Hematopoietic multipotent progenitor cell treated with erythropoietin and hydrocortisone succinate and interleukin-3 and kit ligand, for 4 days (in vitro differentiated cells): ENCODE results near the gene UNC13C.

ENCODE experiments used
- DNase-seq: peaks from one replicate; pipeline ENCODE4 v3.0.0-alpha.2; 2015

Gene UNC13C

GRCh38 chr15:54120949-54121463 is 142.8 kb downstream of the UNC13C start:
- DNase-seq: no peak

- DNase-seq: no peak
Measured at GRCh38 chr15:54127574-54127973, 149.3 kb downstream of the UNC13C start.

- DNase-seq: no peak
Measured at GRCh38 chr15:54131410-54131809, 153.2 kb downstream of the UNC13C start.

- peak; percentile 20 for DNase-seq
Measured at GRCh38 chr15:54149115-54149531, 170.9 kb downstream of the UNC13C start.

- peak; percentile 96 for DNase-seq
Measured at GRCh38 chr15:54150255-54150654, 172.0 kb downstream of the UNC13C start.

- no peak for DNase-seq
Measured at GRCh38 chr15:54159012-54159411, 180.8 kb downstream of the UNC13C start.

- DNase-seq: no peak
Measured at GRCh38 chr15:54187325-54187724, 209.1 kb downstream of the UNC13C start.

- no peak for DNase-seq
Measured at GRCh38 chr15:54197995-54198394, 219.8 kb downstream of the UNC13C start.

- DNase-seq: no peak
Measured at GRCh38 chr15:54206586-54207321, 228.5 kb downstream of the UNC13C start.

- peak; percentile 35 for DNase-seq
Measured at GRCh38 chr15:54208786-54209185, 230.5 kb downstream of the UNC13C start.

- DNase-seq: no peak
Measured at GRCh38 chr15:54212635-54213034, 234.4 kb downstream of the UNC13C start.

GRCh38 chr15:54226455-54226854 is 248.2 kb downstream of the UNC13C start:
- DNase-seq: no peak

GRCh38 chr15:54227569-54227968 is 249.3 kb downstream of the UNC13C start:
- DNase-seq: no peak

- DNase-seq: no peak
Measured at GRCh38 chr15:54250326-54250725, 272.1 kb downstream of the UNC13C start.

- DNase-seq: no peak
Measured at GRCh38 chr15:54256190-54256589, 277.9 kb downstream of the UNC13C start.

GRCh38 chr15:54273928-54274327 is 295.7 kb downstream of the UNC13C start:
- peak; percentile 33 for DNase-seq

- DNase-seq: no peak
Measured at GRCh38 chr15:54277834-54278233, 299.6 kb downstream of the UNC13C start.

GRCh38 chr15:54280726-54281125 is 302.5 kb downstream of the UNC13C start:
- DNase-seq: no peak

GRCh38 chr15:54282228-54282836 is 304.1 kb downstream of the UNC13C start:
- peak; percentile 6 for DNase-seq

- no peak for DNase-seq
Measured at GRCh38 chr15:54288049-54288448, 309.8 kb downstream of the UNC13C start.

- no peak for DNase-seq
Measured at GRCh38 chr15:54289590-54290136, 311.4 kb downstream of the UNC13C start.

- DNase-seq: peak; percentile 4
Measured at GRCh38 chr15:54298396-54298795, 320.2 kb downstream of the UNC13C start.

GRCh38 chr15:54304321-54304720 is 326.1 kb downstream of the UNC13C start:
- no peak for DNase-seq

GRCh38 chr15:54305138-54305537 is 326.9 kb downstream of the UNC13C start:
- DNase-seq: no peak
